Measurements from ENCODE around the gene NRP1. TPM values are rescaled to one million over a fixed set of nuclear protein-coding genes. Genes with fewer than 3 reads are reported as not detected.

The NRP1 gene
- total and polyA plus RNA-seq, 2 donors (not counting 3 experiments of a cell fraction or from before 2014, with no cell fraction given), result 122 to 306 TPM

- Histone ChIP-seq H3K36me3 (ENCODE audit: control insufficient read depth in 2 of 2, extremely low read depth in 1 of 2, insufficient read depth in 2 of 2, low read length in 2 of 2) (peaks cover 20 to 30% of the 10 kb centered on the region in 2 experiments), H3K4me1 (ENCODE audit: control insufficient read depth, extremely low read depth, insufficient read depth, low read length) (peaks cover 69% of the 10 kb centered on the region), H3K4me2 (ENCODE audit: insufficient read depth, low read length) (peak overlapping the region; percentile 79), H3K4me3 (replicated peaks in 1 of 3; ENCODE audit: insufficient read depth in 1 of 3, low read depth in 1 of 3, low read length in 3 of 3) (no peak overlapping the region), H3K79me2 (ENCODE audit: control insufficient read depth, insufficient read depth, low read length) (peaks cover 28% of the 10 kb centered on the region), H2AFZ (ENCODE audit: low read depth, low read length) (no peak overlapping the region), H3K27ac (ENCODE audit: insufficient read depth, low read depth, low read length) (peak overlapping the region; percentile 100), H3K9me3 (replicated peaks; ENCODE audit: control insufficient read depth, insufficient read depth, low read length) (no peaks in the 10 kb centered on the region), H3K9ac (replicated peaks; ENCODE audit: extremely low read depth, insufficient read depth, low read length) (peak overlapping the region; percentile 90), H4K20me1 (replicated peaks; ENCODE audit: control insufficient read depth, extremely low read depth, insufficient read depth, low read length) (no peaks in the 10 kb centered on the region), H3K9me1 (replicated peaks; ENCODE audit: control insufficient read depth, extremely low read depth, insufficient read depth, low read length) (no peaks in the 10 kb centered on the region), H3K27me3 (ENCODE audit: control insufficient read depth in 2 of 2, insufficient read depth in 2 of 2, low read length in 2 of 2) (no peaks in the 10 kb centered on the region)
- FAIRE-seq (no peak), DNase-seq (ENCODE audit: low read depth, low spot score) (no peak)
- TF ChIP-seq POLR2A (IDR thresholded peaks at IDR 0.05; ENCODE audit: low read depth, low read length), result no peak
- TF ChIP-seq JUN (IDR thresholded peaks at IDR 0.05; ENCODE audit: borderline replicate concordance, insufficient read depth, insufficient read length, low read depth), result no peak
- TF ChIP-seq MAX (IDR thresholded peaks at IDR 0.05; ENCODE audit: insufficient read depth, insufficient read length), result no peak
- no peak for TF ChIP-seq GATA2 (IDR thresholded peaks at IDR 0.05; ENCODE audit: insufficient read depth, insufficient read length, low read depth, low read length)
- TF ChIP-seq MYC (IDR thresholded peaks at IDR 0.05; ENCODE audit: low read depth, low read length), result no peak
- TF ChIP-seq FOS (IDR thresholded peaks at IDR 0.05; ENCODE audit: borderline replicate concordance, insufficient read depth, low read length), result no peak
- no peak for TF ChIP-seq POLR2AphosphoS5 (IDR thresholded peaks at IDR 0.05; ENCODE audit: insufficient read depth, low read depth, low read length)
- TF ChIP-seq CTCF (IDR thresholded peaks at IDR 0.05; ENCODE audit: extremely low read depth in 1 of 2, insufficient read depth in 1 of 2, low read depth in 1 of 2, low read length in 2 of 2), result no peak
- TF ChIP-seq EZH2 (IDR thresholded peaks at IDR 0.05; ENCODE audit: borderline replicate concordance, low read depth, low read length, severe bottlenecking), result no peak
- ChIA-PET CTCF (interaction anchor here (0.9 to 2.8 kb wide), 15 partner anchors 9 to 1388 kb away, joined by 3 to 20 read pairs (median 4); partner anchors contain the start of gene NRP1), POLR2A (interaction anchor here (0.9 to 1.3 kb wide), 3 partner anchors 11 to 34 kb away, joined by 3 to 11 read pairs (median 5); no protein-coding TSS in a partner anchor)
- intact Hi-C loops (cut with micrococcal nuclease) (loop anchor here (1.0 kb wide), 5 partner anchors 15 to 56 kb away; no protein-coding TSS in a partner anchor), dilution Hi-C loops (cut with MboI; ENCODE audit: extremely low pct_ligation_motif_present, low sequenced_read_pairs) (no loop called here)
- BruUV-seq (replicated peaks), result TSS peak; percentile 59
These were observed 85.3 kb downstream of the NRP1 start for GRCh38 chr10:33249137-33249536.

Data from endothelial cell of umbilical vein (primary cell).